ENCODE measurements around the gene SHC3.

The SHC3 gene

DNA sequence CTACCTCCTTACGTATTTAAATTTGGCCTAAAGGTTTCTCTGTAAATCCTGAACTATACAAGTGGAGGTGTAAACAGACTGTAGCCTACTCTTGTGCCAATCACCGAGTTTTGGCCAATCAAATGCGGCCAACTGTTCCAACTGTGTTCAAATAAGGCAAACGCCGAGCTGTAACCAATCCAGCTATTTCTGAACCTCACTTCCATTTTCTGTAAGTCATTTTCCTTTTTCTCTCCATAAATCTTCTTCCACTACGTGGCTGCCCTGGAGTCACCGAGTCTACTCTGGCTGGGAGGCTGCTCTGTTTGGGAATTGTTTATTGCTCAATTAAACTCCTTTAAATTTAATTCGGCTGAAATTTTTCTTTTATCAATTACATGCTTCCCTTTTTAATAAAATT lies 129.0 kb downstream of the SHC3 start:
- DNase-seq, result no peak

DNA sequence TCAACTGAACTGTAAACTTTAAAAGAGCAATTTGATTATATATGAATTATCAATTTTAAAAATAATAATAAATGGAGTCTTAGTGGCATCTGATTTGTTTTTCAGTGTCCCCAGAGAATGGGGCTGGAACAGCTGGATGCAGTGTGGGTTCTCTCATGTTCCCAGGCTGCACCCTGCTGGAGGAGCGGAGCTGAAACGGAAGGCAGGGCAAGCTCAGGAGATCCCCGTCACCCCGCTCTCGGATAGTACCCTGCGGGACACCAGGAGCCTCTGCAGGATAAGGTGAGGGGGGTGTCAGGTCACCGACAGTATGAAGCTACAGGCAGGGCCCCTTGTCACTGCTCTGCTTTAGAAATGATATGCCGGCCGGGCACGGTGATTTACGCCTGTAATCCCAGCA lies 130.0 kb downstream of the SHC3 start:
- no peak for DNase-seq

DNA sequence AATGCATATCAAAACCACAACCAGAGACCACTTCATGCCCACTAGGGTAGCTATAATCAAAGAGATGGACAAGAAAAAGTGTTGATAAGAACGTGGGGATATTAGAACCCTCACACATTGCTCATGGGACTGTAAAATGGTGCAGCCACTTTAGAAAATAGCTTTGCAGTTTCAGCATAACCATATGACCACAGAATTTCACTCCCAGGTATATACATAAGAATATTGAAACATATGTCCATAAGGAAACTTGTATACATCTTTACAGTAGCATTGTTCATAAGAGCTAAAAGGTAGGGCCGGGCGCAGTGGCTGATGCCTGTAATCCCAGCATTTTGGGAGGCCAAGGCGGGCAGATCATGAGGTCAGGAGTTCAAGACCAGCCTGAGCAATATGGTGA lies 131.0 kb downstream of the SHC3 start:
- DNase-seq, result no peak

DNA sequence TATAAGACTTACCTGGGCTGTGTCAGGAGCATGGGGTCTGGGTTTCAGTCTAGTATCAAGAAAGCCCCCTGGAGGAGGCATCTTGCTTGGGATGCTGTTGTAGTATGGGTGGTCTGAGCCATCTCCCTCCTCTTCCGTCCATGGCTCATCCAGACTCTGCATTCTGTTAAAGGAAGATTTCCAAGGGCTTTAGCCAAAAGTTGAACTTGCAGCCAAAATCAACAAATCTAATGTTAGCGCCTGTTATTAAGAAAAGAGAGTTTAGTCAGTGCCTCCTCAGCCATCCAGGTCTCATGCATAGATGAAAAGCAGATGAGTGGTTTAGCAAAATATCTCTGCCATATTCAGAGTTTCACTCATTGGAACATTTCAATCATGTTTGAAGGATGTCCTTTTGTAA lies 131.8 kb downstream of the SHC3 start:
- DNase-seq, result no peak

DNA sequence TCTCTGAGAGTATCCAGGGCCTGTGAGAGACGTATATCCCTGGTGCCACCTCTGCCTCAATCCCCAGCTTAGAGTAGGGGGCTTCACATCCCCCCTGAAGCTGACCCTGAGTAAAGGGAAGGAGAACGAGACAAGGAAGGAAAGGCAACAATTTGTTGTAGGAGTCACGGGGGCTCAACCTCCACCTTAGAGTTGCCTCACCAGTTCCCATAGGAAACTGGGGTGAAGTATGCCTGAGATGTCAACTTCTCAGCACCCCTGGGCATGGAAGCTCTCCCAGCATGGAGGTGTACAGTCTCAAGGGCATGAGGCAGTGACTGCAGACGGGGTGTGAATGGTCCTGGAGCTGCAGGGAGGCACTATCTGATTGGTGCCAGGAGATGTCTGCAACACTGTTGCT lies 133.7 kb downstream of the SHC3 start:
- DNase-seq, result no peak

DNA sequence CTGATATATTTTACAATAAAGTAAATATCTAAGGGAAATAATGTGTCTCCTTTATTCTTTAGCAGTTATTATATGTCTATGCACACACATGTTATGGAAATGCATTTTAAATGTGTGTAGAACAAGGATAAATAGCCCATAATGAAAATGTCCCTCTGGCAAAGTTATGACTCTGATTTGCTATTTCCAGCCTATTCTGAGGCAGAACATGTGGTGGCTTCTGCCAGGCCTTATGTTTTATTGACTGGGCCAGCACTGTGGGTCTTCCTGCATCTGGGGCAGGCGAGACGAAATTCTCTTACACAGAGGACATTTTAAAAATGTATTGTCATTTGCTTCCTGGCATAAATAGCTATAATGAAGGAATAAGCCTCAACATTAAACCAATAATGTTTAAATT lies 134.5 kb downstream of the SHC3 start:
- DNase-seq, result no peak

DNA sequence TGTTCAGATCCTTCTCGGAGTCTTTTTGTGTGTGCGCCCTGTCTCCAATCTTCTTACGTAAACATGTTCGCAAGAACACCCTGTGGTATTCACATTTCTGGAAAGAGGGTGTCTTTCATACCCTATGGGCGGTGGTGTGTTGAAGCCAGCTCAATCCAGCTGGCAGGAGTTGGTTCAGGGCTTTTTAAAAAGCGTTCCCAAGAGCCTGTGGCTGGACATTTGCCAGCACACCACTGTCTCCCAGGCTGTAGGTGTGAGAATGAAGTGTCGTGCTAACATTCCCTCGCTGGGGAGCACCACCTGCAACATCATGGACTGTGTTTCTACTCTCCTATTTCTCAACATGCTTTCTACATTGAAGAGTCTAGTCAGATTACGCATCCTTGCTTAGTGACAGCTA lies 135.6 kb downstream of the SHC3 start:
- no peak for DNase-seq

DNA sequence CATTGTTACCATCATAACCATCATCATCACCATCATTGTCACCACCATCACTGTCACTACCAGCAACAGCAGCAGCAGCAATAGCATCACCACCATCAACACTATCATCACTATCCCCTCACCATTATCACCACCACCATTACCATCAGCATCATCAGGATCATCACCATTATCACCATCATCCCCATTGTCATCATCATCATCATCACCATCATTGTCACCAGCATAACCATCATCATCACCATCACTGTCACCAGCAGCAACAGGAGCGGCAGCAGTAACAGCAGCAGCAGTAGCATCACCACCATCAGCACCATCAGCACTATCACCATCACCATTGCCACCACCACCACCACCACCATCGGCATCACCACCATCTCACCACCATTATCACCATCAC lies 139.0 kb downstream of the SHC3 start:
- DNase-seq, result no peak

DNA sequence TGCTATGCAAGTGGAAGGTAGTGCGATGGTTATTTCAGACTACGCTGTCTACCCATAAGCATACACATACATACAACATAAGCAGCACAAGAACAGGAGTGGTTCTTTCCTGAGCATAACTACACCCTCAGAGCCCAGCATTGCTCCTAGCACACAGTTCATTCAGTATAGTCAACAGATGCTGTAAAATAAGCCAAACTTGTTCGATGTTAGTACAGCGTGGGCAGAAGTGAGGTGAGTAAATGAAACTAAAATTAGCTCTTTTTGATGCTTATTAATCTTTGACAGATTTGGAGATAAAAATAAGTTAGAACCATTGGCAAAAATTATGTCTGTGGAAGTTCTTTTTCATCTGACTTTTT lies 139.5 kb downstream of the SHC3 start:
- no peak for DNase-seq

DNA sequence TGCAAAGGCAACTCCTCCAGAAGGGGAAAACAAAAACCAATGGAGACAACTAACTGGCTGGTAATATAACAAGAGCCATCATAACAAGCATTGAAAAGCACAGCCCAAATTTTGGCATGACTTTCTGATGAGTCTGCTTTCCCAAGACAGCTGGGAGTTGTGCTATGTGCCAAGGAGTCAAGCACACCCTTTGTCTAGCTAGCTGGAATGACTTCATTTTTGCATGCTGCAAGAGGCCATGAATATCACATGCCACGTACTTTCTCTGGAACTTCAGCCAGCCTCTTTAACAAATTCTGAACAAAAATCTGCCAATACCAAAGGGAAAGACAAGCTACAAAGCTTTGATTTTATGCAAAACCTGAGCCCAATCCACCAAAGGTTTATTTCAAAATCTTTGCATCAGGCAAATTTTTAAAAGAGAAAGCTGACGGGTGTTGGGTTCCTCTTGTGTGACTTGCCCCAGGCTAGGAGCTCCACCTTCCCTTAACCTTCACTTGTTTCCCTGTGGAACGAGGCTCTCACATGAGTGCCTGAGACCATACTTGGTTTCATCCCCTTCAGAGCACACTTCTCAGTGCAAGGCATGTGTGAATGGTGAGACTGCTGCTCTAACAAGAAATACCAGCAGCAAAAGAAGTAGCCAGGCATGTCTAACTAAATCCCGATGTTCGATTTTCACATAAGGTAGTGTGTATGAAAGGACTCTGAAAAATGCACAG lies 140.1 kb downstream of the SHC3 start:
- no peak for DNase-seq

DNA sequence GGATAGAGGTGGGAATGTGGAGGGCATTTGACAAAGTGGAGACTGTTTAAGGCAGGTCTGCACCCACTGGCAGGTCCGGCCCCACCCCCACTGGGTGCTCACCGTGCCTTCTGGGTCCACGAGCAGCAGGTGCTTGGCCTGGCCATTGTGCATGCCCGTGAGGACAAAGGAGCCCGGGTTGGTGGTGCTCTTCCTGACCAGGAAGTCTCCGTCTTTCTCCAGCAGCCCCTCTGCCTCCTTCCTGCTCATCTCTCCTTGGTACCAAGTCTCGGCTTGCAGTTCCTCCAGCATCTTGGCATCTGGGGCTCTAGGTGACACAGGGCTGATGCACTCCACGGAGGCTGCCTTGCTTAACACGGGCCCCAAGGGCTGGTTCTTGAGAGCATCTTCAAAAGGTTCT lies 140.7 kb downstream of the SHC3 start:
- no peak for DNase-seq

DNA sequence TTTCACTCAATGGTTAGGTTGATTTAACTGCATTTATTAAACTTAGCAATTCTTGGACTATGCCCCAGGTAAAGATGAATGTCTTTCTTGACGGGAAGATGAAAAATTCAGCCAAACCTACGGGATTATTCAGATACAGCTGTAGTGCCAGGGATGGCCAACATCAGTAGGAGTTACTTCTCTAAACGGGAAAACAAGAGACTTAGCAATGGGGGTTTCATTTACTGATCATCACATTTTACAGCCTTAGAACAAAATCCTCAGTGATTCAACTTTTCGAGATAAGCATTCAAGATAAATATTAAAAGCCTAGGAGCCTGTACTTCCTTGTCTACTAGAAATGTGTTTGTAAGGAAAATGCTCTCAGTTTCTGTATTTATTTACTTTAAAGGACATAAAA lies 141.3 kb downstream of the SHC3 start:
- no peak for DNase-seq

DNA sequence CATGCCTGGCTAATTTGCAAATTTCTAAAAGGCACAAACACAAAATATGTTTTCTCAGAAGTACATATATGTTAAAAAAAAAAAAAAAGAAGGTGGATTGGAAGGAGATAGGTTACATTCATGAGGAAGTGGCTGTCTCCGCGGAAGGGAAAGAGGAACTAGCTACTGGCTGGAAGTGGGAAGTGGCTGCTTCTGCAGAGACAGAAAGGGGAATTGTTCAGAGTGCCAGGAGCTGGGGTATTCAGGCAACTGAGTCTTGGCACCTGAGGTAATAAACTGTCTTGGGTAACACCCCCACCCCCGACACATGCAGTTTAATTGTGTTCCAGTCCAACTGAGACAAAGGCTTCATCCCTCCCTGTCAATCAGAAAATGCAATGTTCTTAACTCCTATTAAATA lies 141.7 kb downstream of the SHC3 start:
- no peak for DNase-seq

DNA sequence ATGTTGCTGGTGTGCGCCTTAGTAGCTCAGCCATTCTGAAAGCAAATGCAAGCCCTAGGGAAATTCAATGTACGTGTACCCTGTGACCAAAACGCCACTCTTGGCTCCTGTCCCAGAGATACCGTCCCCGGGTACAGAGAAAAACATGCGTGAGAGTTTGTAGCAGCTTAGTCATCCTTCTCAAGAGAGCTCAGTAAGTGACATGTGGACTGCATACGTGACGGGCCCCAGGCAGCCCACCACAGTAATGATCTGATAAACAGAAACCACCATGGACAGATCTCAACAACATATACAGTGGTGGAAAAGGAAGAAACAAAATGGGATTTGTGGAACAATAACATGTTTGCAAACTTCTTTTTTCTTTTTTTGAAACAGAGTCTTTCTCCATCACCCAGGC lies 142.2 kb downstream of the SHC3 start:
- DNase-seq, result no peak

DNA sequence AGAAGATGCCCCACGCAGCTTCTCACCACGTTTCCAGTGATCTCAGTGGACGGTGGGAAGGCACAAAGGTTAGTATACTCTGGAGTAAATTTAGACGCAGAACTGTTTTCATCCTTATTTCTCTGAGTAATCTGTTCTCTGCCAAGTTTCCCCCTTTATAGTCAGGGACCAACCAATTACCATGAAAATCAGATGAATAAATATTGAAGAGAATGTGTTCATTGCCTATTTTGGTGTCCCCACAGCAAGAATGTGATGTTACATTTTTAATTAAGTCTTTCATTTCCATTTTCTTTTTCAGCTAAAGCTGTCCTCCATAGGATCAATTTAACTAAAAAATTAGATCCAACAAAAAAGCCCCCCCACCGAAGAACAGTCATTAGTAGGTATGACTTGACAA lies 146.0 kb downstream of the SHC3 start:
- DNase-seq, result no peak

DNA sequence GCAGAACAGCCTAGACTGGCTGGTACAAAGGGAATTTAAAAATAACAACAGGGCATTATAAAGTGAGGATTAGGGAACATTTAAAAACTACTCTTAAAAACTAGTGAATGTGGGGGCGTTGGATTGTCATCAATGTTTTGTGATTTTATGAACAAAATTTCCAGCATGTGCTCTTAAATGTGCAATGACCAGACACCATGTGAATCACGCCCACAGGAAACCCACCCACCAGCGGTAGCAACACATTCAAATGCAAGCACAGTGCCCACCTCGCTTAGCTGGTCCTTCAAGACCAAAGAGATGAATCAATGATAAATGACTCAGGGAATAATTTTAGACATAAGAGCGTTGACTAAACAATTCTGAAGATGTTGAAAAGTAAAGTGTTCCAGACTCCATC lies 146.4 kb downstream of the SHC3 start:
- no peak for DNase-seq

DNA sequence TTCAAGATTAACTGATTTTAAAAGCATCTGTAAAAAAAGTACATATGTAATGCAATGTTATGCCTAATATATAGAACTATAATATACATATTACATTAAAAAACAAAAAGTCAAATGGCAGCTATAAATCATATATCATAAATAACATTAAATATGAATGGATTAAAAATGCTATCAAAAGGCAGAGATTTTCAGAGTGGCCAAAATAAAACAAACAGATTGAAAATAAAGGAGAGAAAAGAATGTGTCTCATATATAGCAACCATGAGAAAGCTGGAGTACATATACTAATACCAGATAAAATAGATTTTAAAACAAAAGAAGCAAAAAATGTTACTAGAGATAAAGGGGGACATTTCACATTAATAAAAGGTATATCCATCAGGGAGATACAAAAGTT lies 148.8 kb downstream of the SHC3 start:
- DNase-seq, result no peak

DNA sequence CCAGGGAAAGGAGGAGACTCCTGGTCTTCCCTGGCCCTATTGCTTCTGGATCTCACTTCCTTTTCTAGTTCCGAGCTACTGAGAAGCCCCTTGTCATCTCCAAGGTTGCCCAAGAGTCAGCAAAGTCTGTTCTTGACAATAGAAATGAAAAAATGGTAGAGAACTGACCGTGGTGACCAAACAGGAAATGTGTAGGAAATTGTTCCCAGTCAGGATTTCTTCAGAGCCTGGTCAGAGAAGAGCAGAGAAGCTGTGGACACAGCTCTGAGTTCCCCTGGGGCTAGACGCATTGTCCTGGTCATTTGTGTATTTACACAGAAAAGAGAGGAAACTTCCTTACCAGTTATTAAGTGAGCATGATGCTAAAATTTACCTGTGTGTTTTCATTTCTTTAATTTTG lies 151.7 kb downstream of the SHC3 start:
- DNase-seq, result no peak

DNA sequence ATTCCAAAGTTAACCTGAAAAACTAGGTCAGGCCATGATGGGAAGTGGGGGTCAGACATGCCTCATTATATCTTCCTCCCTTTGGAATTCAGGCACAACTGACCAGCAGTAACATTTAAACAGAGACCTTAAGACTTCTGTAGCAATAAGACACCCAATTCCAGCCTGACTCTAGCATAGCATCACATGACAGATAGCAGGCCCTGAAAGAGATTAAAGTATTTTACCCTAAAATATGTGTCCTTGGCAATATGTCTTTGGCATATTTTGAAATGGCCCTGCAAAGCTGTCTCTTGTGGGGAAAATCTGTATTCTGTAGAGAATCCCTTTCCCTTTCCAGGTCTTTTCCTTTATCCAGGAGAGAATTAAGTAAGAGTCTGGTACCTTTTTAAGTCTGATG lies 153.1 kb downstream of the SHC3 start:
- DNase-seq, result no peak

DNA sequence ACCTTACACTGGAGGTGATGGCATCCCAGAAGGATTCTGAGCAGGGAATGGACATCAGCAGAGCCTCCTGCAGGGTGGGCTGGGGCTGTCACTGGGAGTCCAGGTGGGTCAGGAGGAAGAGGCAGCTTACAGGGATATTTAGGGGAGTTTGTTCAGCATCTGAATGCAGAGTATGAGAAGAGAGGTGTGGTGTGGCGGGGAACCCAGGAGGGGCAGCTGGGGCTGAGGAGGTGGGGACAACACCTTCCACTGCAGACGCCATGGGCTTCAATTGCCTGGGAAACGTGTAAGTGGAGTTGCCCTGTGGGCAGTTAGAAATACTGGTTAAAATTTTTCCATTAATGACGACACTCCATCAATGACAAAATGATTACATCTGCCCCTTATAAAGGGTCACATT lies 153.9 kb downstream of the SHC3 start:
- DNase-seq, result no peak

DNA sequence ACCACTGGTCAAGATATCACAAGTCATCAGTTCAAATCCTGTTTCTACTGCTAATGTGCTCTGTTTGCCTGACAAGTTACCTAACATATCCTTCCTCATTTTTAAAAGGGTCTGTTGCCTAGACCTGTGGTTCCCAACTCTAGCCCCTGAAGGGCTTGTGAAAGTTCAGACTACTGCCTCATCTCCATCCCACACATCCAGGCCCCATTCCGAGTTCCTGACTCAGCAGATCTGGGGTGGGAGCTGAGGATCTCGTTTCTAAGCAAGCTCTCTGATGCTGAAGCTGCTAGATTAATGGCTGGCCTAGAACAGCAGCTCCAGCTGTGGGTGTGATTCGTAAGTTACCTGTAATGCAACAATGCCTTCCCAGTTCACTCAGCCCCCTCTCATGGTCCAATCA lies 154.9 kb downstream of the SHC3 start:
- DNase-seq, result no peak

DNA sequence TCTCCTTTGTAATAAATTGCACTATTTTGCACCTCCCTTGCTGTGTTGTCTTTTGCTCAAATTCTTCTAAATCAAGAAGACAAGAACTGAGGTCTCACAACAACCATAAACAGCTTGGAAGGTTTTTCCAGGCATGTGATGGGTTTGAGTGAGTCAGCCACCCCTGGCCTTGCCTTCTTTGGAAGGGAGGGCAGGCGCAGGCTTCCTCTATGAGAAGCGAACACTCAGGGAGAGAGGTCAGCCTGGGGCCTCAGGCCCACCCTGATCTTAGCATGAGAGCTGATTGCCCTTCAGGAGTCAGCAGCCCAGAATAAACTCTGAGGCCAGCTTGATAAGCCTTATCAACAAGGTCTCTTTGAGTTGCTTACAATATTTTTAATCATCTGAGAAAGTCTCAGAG lies 155.7 kb downstream of the SHC3 start:
- DNase-seq, result no peak

DNA sequence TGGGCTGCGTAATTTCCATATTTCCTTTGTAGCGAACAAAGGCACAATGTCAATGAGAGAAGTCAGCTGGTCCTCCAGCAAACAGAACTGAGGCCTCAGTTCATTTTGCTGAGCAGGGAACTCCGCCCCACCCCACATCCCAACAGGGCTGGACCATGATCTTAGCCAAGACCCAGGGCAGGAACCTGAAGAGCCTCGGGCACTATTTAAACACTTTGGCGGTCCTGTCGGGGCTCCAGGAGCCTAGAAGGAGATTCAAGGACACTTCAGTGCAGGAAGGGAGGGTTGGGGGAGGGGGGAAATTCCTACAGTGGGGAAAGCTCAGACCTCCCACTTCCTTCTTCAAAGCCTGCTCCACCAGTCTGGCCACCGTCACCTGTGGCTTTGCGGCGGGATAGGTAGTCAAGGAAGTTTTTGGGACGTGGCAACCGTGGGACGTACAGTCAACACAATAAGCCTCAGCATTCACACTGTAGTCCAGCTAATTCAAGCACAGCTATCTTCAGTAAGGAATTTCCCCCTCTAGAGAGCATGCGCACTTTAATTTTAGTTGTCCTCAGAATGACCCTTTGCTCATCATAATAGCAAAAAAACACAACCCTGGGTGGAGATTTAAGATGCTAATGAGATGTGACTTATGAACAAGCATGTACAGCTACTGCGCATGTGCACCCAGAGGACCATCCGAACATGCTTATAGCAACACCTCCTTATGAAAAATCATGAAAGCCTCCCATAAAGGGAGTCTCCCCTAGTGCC lies 156.4 kb downstream of the SHC3 start:
- no peak for DNase-seq

DNA sequence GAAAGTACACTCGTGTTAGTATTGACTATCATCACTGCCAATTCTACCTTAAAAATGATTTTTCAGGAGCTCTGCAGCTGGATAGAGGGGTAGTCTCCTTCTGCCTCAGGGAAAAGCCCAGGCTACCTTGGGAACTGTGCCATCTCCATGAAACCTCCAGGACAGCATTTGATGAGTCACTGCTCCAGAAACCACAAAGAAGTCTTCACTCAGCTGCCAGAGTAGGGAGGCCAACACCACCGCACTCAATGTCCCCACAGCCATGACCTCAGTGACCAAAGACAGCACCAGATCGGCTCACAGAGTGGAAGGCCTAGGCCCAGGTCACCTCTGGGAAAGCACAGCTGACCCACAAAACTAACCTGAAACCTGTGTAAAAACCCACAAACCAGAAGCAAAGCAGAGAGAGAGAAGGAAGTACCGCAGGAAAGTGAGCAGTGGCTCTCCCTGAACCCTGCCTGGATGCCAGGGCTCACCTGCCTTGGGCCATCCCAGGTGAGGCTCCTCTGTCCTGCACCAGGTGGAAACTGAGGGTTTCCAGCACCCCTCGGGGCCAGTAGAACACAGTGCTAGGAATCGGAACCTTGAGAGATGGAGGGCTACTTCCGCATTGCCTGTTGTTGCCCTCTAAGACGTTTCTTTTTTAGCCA lies 157.3 kb downstream of the SHC3 start:
- no peak for DNase-seq

DNA sequence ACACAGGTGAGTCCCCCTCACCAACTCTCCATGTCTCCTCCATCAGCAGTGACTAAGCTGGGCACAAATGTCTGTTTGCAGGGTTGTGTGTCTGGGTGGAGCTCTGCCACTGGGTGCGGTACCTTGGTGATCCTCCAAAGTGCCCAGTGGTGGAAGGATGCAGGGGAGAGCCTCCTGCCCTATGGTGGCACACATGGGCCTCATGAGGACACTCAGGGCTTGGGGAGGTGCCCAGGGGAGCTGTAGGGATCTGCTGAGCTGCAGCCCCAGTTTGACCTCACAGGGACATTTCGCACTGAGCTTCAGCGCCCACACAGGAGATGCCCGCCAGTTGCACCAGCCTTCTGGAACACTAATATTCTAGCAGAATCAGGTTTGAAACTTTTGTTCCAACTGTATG lies 157.9 kb downstream of the SHC3 start:
- DNase-seq, result no peak
